BLaER1 treated with 17β-estradiol and CSF1 and Interleukin-3, amounts not matched to agents 10 nM and 100 nM (cell line): ENCODE results near the gene TBC1D17.

Experiments
- H3K27ac ChIP-seq, 11 experiments: shearing (Covaris generic); formaldehyde crosslinking; 2 replicates each; pipeline ENCODE4 v1.8.1; 2022
- H3K27me3 ChIP-seq, 11 experiments: shearing (Covaris generic); formaldehyde crosslinking; 2 replicates each; pipeline ENCODE4 v1.8.1; 2022
- H3K36me3 ChIP-seq, 11 experiments: shearing (Covaris generic); formaldehyde crosslinking; 2 replicates each; pipeline ENCODE4 v1.8.1; 2022
- H3K4me1 ChIP-seq, 10 experiments: shearing (Covaris generic); formaldehyde crosslinking; 2 replicates each; pipeline ENCODE4 v1.8.1; 2022
- H3K4me2 ChIP-seq, 11 experiments: shearing (Covaris generic); formaldehyde crosslinking; 2 replicates each; pipeline ENCODE4 v1.8.1; 2022
- H3K4me3 ChIP-seq, 10 experiments: shearing (Covaris generic); formaldehyde crosslinking; 2 replicates each; pipeline ENCODE4 v1.8.1; 2022
- H3K9ac ChIP-seq, 11 experiments: shearing (Covaris generic); formaldehyde crosslinking; 2 replicates each; pipeline ENCODE4 v1.8.1; 2022
- H3K9me3 ChIP-seq, 11 experiments: shearing (Covaris generic); formaldehyde crosslinking; replicated peaks in 1 of 11; 2 replicates each; pipeline ENCODE4 v1.8.1; 2022
- H4K20me1 ChIP-seq, 11 experiments: shearing (Covaris generic); formaldehyde crosslinking; 2 replicates each; pipeline ENCODE4 v1.8.1; 2022
- Cebpa-rat ChIP-seq, 11 experiments: shearing (Covaris generic); IDR thresholded peaks; 2 replicates each; pipeline ENCODE4 v1.8.1; 2022

TBC1D17 gene

DNA sequence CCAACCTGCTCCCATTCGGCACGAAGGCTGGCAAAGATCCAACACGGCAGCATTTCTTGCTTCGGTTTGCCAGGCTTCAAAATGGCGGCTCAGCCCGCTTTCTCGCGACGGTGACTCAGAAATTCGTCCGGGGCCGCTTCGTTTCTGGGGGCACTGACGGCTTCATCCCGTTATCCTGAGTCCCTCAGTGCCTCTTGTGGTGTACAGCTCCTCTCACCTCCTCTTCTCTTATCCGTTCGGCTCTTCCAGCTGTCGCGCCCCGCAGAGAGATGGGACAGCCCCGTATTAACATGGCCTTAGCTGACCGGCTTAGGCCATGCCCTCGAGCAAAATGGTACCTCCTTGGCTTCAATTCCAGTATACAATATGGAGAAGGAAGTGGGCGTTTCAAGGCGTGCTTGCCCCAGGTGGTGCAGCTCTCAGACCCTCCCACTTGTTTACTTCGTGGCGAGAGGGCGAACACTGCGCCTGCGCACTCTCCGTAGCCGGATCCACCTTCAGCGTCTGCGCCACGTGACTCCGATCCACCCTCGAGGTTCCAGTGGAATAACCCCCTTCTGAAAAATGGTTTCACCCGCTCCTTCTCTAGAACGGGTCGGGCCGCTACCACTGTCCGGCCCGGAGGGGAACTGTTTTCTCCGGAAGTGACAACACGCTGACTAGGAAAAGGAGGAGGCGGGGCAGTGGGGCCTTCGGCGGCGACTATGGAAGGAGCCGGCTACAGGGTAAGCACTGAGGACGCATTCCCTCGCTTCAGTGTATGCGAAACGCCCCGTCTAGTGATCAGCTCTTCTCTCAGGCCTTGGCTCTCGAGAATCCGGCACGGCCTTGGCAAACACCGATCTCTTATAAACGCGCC is at the start of gene TBC1D17, which contains the start of gene AKT1S1:
Gene TBC1D17, plus strand, starts transcription at position 683 of the 859 bp plus-strand sequence. Its CDS starts 22 bp downstream, at position 705.
Gene AKT1S1, minus strand, starts transcription at position 336 of the 859 bp plus-strand sequence. CDS start 4,060 bp downstream, outside the sequence.
- H3K9me3 ChIP-seq: no peaks in the 10 kb centered on the region; a peak in 1 of 22 replicates
- no peak for TF ChIP-seq Cebpa-rat (IDR thresholded peaks at IDR 0.05)
- H3K27ac ChIP-seq: peak within 1 kb of the TSS; percentile 92 to 99 (median 98)
- H3K36me3 ChIP-seq: peaks cover 21 to 56% (median 31%) of the 10 kb centered on the region in 11 experiments
- peaks cover 0 to 5% (median 0%) of the 10 kb centered on the region in 11 experiments; a peak in 2 of 22 replicates for H4K20me1 ChIP-seq
- H3K27me3 ChIP-seq: no peaks in the 10 kb centered on the region
- H3K4me1 ChIP-seq: peaks cover 28 to 76% (median 46%) of the 10 kb centered on the region in 10 experiments
- H3K9ac ChIP-seq: peak within 1 kb of the TSS; percentile 93 to 98 (median 97)
- H3K4me2 ChIP-seq: peak within 1 kb of the TSS; percentile 83 to 99 (median 97)
- H3K4me3 ChIP-seq: peak within 1 kb of the TSS; percentile 80 to 99 (median 90)

DNA sequence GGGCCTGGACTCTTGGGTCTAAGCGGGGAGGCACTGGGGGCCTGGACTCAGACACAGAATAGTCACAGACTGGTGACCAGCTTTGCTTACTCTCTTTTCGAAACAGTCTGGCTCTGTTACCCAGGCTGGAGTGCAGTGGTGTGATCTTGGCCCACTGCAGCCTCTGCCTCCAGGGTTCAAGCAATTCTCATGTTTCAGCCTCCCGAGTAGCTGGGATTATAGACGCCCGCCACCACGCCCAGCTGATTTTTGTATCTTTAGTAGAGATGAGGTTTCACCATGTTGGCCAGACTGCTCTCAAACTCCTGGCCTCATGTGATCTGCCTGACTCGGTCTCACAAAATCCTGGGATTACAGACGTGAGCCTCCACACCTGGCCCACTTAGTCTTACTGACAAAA is 48.3 kb upstream of the TBC1D17 start:
- H3K9me3 ChIP-seq: no peaks in the 10 kb centered on the region
- H3K4me2 ChIP-seq: peak overlapping the region in 9 of 11 experiments; percentile 5 to 94 (median 48); a peak in 13 of 22 replicates
- peaks cover 73 to 98% (median 88%) of the 10 kb centered on the region in 11 experiments for H3K36me3 ChIP-seq
- H3K27me3 ChIP-seq: no peaks in the 10 kb centered on the region
- H3K4me1 ChIP-seq: peaks cover 23 to 65% (median 44%) of the 10 kb centered on the region in 10 experiments
- H3K4me3 ChIP-seq: no peak overlapping the region
- H4K20me1 ChIP-seq: peaks cover 48 to 100% (median 76%) of the 10 kb centered on the region in 11 experiments
- TF ChIP-seq Cebpa-rat (IDR thresholded peaks at IDR 0.05): no peak
- H3K27ac ChIP-seq: no peak overlapping the region
- H3K9ac ChIP-seq: peak overlapping the region in 4 of 11 experiments; percentile 16 to 39 (median 30); a peak in 4 of 22 replicates

DNA sequence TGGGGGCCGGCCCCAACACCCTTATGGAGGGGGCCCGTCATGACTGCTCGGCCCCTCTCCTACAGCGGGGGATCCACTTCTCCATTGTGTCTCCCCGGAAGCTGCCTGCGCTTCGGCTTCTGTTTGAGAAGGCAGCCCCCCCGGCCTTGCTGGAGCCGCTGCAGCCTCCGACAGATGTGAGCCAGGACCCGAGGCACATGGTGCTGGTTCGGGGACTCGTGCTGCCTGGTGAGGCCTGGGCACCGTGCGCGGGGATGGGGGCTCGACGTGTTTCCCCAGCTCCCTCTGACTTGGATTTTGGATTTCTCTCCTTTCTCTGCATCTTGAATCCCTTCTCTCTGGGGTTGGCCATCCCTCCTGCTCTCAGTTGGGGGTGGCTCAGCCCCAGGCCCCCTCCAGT is 47.8 kb upstream of the TBC1D17 start:
- H4K20me1 ChIP-seq: peaks cover 43 to 100% (median 72%) of the 10 kb centered on the region in 11 experiments
- peak overlapping the region in 3 of 11 experiments; percentile 16 to 39 (median 29); a peak in 5 of 22 replicates for H3K9ac ChIP-seq
- no peaks in the 10 kb centered on the region for H3K9me3 ChIP-seq
- H3K36me3 ChIP-seq: peaks cover 73 to 98% (median 88%) of the 10 kb centered on the region in 11 experiments
- H3K4me1 ChIP-seq: peaks cover 23 to 65% (median 44%) of the 10 kb centered on the region in 10 experiments
- no peak overlapping the region for H3K4me3 ChIP-seq
- no peak overlapping the region for H3K27ac ChIP-seq
- H3K27me3 ChIP-seq: no peaks in the 10 kb centered on the region
- H3K4me2 ChIP-seq: peak overlapping the region in 9 of 11 experiments; percentile 5 to 94 (median 48); a peak in 12 of 22 replicates
- TF ChIP-seq Cebpa-rat (IDR thresholded peaks at IDR 0.05): no peak

DNA sequence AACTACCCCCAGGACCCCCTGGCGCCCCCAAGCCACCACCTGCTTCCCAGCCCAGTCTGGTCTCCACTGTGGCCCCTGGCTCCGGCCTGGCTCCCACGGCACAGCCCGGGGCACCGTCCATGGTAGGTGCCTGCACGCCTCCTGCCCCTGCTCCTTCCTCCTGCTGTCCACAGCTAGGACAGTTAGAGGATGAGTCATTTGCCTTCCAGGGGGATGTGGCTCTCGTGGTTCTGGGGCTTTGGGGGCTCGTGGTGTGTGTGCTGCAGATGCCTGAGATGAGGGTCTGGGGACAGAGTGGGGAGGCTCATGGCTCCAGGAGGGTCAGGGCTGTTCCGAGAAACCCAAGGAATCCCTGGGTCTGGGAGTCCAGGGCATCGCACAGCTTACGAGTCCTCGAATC is 46.7 kb upstream of the TBC1D17 start:
- Histone ChIP-seq H3K27ac (peak overlapping the region in 4 of 11 experiments; percentile 25 to 78 (median 72); a peak in 7 of 22 replicates), H3K36me3 (peaks cover 81 to 100% (median 94%) of the 10 kb centered on the region in 11 experiments), H3K9ac (peak overlapping the region in 4 of 11 experiments; percentile 39 to 65 (median 55); a peak in 3 of 22 replicates), H3K27me3 (no peaks in the 10 kb centered on the region), H3K4me1 (peaks cover 23 to 65% (median 44%) of the 10 kb centered on the region in 10 experiments), H3K4me3 (no peak overlapping the region), H3K9me3 (no peaks in the 10 kb centered on the region), H3K4me2 (peak overlapping the region in 8 of 11 experiments; percentile 3 to 94 (median 76); a peak in 12 of 22 replicates), H4K20me1 (peaks cover 43 to 97% (median 65%) of the 10 kb centered on the region in 11 experiments)
- no peak for TF ChIP-seq Cebpa-rat (IDR thresholded peaks at IDR 0.05)

DNA sequence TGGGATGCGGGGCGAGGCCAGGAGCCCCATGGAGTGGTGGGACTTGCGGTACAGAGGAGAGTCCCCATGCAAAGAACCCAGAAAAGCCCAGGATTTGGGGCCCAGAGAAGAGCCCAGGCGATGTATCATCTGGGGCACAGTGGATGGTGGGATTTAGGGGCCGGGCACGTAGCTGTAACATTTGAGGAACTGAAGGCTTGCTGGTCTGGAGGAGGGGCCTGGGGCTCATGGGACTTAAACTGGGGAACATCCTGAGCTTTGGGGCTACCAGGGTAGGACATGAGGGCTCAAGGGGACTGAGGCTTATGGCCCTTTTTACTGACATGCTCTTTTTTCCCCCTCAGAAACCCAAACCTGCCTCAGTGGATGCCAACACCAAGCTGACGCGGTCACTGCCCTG is 45.9 kb upstream of the TBC1D17 start:
- H3K4me3 ChIP-seq: no peak overlapping the region
- H3K4me2 ChIP-seq: peak overlapping the region in 8 of 11 experiments; percentile 40 to 94 (median 76); a peak in 14 of 22 replicates
- peaks cover 23 to 67% (median 44%) of the 10 kb centered on the region in 10 experiments for H3K4me1 ChIP-seq
- H3K36me3 ChIP-seq: peaks cover 90 to 100% (median 98%) of the 10 kb centered on the region in 11 experiments
- H3K9ac ChIP-seq: peak overlapping the region in 4 of 11 experiments; percentile 29 to 65 (median 51); a peak in 4 of 22 replicates
- H4K20me1 ChIP-seq: peaks cover 38 to 97% (median 57%) of the 10 kb centered on the region in 11 experiments
- peak overlapping the region in 6 of 11 experiments; percentile 57 to 78 (median 70); a peak in 12 of 22 replicates for H3K27ac ChIP-seq
- TF ChIP-seq Cebpa-rat (IDR thresholded peaks at IDR 0.05): no peak
- no peaks in the 10 kb centered on the region for H3K27me3 ChIP-seq
- no peaks in the 10 kb centered on the region for H3K9me3 ChIP-seq

DNA sequence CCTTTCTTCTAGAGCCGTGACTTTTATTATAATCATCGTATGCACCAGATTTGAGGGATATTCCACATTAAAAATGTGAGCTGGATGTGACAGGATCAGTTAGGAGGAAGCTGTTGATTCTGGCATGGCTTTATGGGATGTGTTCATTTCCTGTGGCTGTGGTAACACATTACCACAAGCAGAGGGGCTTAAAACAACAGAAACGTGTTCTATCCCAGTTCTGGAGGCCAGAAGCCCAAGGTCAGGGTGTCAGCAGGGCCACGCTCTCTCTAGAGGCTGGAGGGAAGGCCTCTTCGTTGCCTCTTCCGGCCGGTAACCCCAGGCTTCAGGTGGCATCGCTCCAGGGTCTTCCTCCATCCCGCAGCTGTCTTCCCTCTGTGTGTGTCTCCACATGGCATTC is 44.9 kb upstream of the TBC1D17 start:
- H4K20me1 ChIP-seq: peaks cover 29 to 97% (median 47%) of the 10 kb centered on the region in 11 experiments
- peak overlapping the region in 2 of 10 experiments; percentile 2 to 30; a peak in 1 of 20 replicates for H3K4me3 ChIP-seq
- no peak for TF ChIP-seq Cebpa-rat (IDR thresholded peaks at IDR 0.05)

DNA sequence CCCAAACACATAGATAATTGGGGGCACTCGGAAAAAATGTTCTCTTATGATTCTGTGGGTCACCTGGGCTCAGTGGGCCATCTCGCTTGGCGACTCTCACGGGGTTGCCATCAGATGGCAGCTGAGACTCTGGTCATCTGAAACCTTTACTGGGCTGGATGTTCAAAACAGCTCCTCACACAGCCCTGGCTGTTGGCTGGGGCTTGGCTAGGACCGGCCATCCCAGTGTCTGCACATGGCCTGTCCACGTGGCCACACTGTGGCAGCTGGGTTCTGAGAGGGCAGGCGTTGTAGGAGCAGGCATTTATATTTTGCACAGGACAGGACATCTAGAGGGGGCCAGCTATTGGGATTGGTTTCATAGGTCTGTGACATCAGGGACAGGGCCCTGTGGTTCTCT is 43.9 kb upstream of the TBC1D17 start:
- Histone ChIP-seq H3K4me1 (peaks cover 23 to 65% (median 44%) of the 10 kb centered on the region in 10 experiments), H3K4me2 (peak overlapping the region in 3 of 11 experiments; percentile 80 to 94 (median 88); a peak in 2 of 22 replicates), H3K27ac (peak overlapping the region in 5 of 11 experiments; percentile 17 to 78 (median 68); a peak in 6 of 22 replicates), H3K36me3 (peaks cover 93 to 100% (median 100%) of the 10 kb centered on the region in 11 experiments), H4K20me1 (peaks cover 19 to 97% (median 37%) of the 10 kb centered on the region in 11 experiments), H3K9me3 (no peaks in the 10 kb centered on the region), H3K27me3 (no peaks in the 10 kb centered on the region), H3K4me3 (no peak overlapping the region), H3K9ac (peak overlapping the region in 3 of 11 experiments; percentile 12 to 69 (median 65); a peak in 5 of 22 replicates)
- TF ChIP-seq Cebpa-rat (IDR thresholded peaks at IDR 0.05): no peak

More for the DNA sequence above, 44.9 kb upstream of the TBC1D17 start:
- H3K9ac ChIP-seq: peak overlapping the region in 10 of 11 experiments; percentile 19 to 69 (median 52); a peak in 15 of 22 replicates
- peaks cover 90 to 100% (median 98%) of the 10 kb centered on the region in 11 experiments for H3K36me3 ChIP-seq
- H3K27me3 ChIP-seq: no peaks in the 10 kb centered on the region
- peak overlapping the region in 9 of 11 experiments; percentile 9 to 78 (median 62); a peak in 16 of 22 replicates for H3K27ac ChIP-seq
- peak overlapping the region in 10 of 11 experiments; percentile 14 to 94 (median 66); a peak in 18 of 22 replicates for H3K4me2 ChIP-seq
- peaks cover 23 to 67% (median 47%) of the 10 kb centered on the region in 10 experiments for H3K4me1 ChIP-seq
- H3K9me3 ChIP-seq: no peaks in the 10 kb centered on the region

DNA sequence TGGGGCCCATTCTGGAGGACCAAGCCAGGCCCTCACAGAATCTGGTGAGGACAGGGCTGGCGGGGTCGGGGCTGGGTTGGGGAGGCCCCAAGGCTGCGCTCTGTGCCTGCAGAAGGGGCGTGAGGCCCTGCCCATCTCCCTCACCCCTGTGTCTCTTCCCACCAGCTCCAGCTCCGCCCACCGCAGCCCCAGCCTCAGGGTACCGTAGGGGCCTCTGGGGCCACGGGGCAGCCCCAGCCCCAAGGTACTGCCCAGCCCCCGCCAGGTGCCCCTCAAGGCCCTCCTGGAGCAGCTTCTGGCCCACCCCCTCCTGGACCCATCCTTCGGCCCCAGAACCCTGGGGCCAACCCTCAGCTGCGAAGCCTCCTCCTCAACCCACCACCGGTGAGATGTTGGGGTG is 41.9 kb upstream of the TBC1D17 start:
- Histone ChIP-seq H3K4me2 (no peak overlapping the region), H4K20me1 (peaks cover 0 to 83% (median 19%) of the 10 kb centered on the region in 11 experiments; a peak in 17 of 22 replicates), H3K36me3 (peaks cover 95 to 100% (median 100%) of the 10 kb centered on the region in 11 experiments), H3K4me3 (no peak overlapping the region), H3K27ac (no peak overlapping the region), H3K27me3 (no peaks in the 10 kb centered on the region), H3K9ac (no peak overlapping the region), H3K4me1 (peaks cover 9 to 45% (median 28%) of the 10 kb centered on the region in 10 experiments), H3K9me3 (no peaks in the 10 kb centered on the region)
- TF ChIP-seq Cebpa-rat (IDR thresholded peaks at IDR 0.05): no peak
